ENCODE data around the gene IQSEC3.
A peak's percentile ranks its signal among the peaks of the same experiment; 100 is the strongest.

Gene IQSEC3

DNA sequence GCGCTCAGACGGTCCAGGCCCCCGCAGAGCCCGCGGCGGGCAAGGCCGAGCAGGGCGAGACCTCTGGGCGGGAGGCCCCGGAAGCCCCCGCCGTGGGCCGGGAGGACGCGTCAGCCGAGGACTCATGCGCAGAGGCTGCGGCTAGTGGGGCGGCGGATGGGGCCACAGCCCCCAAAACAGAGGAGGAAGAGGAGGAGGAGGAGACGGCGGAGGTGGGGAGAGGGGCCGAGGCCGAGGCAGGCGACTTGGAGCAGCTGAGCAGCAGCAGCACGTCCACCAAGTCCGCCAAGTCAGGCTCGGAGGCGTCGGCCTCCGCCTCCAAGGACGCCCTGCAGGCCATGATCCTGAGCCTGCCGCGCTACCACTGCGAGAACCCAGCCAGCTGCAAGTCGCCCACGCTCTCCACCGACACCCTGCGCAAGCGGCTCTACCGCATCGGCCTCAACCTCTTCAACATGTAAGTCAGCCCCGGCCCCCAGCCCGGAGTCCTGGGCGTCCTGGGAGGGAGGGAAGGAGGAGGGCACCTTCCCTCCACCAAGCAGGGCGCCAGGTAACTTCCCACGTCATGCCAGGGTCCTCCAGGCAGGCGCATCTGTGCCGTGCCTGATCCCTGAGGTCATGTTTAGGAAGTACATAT, 72.4 kb downstream of the IQSEC3 start:
- DNase-seq (ENCODE audit: low read depth), result no peak

DNA sequence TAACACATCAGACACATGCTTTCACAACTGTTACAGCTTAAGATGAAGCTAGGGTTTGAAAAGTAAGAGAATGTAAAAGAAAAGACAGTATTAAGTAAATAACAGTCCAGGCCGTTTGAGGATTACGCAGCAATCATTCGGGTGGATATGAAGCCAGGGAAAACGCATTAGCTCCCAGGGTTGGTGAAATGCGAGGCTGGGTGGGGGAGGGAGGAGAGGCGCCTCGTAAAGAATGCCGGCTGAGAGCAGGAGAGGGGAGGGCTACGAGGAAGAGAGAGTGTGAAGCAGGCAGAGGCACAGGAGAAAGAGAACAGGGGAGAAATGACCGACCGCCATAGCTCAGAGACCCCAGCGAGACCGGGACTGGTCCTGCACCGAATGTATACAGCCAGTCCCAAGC, 73.0 kb downstream of the IQSEC3 start:
- DNase-seq (ENCODE audit: low read depth), result no peak

DNA sequence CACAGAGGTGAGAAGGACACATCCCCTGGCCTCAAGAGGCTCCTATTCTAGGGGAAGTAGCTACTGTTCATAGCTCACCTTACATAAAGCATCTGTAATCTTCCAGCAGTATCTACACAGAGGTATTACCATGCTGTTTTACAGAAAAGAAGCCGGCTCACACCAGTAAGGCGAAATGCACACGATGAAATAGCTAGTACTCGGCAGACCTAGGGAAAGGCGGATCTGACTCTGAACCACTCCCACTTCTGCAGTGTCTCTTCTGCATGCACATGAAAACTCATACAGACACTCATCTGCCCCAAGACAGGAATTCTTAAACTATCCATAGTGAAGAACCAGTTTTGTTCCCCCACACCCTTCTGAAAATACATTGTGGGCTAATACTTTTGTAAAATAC, 73.6 kb downstream of the IQSEC3 start:
- DNase-seq (ENCODE audit: low read depth), result no peak

DNA sequence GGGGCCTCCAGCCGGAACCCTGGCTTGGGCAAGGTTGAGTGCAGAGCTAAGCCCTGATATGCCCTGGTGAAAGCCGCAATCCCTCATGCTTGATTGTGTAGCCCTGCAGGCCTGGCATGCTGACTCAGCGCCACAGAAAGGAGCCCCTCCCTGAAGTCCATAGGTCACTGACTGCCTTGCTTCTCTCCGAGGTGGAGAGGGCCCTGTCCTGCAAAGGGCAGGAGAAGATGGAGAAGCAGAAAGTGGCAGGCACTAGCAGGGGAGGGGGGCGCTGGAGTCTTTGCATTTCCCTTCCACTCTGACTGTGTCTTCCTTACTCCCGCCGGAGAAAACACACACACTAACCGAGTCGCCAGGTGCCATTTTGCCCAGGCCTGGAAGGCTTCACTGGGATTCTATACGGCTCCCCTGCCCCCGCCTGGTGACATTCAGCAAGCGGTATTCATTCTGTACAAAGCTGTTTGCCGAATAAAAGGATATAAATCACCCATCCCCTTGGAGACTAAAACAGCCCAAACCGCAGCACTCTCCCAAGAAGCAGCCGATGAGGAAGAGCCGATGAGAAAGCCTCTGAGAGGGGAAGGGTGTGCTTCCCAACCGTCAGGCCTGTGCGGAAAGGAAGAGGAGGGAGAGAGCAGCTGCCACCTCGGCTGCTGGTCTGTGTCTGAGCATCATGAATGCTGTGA, 77.5 kb downstream of the IQSEC3 start:
- DNase-seq (ENCODE audit: low read depth), result no peak

DNA sequence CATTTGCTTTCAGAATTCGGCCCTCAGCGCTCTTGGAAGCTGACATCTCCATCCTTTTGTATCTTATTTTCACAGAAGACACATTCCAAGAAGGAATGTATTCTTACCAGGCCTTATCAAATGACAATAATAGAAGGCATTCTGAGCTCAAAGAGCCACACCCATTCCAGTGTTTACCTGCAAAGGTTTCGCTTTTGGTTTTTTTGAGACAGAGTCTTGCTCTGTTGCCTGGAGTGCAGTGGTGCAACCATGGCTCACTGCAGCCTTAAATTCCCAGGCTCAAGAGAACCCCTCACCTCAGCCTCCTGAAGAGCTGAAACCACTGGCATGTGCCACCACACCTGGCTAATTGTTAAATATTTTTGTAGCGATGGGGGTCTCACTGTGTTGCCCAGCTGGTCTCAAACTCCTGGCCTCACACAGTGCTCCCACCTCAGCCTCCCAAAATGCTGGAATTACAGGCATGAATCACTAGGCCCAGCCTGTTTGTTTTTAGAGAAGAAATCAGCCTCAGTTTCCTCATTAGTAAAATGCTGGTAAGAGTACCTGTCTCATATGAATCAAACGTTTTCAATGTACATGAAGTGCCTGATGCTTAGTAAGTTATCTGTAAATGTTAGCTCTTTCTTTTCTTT, 78.2 kb downstream of the IQSEC3 start:
- no peak for DNase-seq (ENCODE audit: low read depth)

DNA sequence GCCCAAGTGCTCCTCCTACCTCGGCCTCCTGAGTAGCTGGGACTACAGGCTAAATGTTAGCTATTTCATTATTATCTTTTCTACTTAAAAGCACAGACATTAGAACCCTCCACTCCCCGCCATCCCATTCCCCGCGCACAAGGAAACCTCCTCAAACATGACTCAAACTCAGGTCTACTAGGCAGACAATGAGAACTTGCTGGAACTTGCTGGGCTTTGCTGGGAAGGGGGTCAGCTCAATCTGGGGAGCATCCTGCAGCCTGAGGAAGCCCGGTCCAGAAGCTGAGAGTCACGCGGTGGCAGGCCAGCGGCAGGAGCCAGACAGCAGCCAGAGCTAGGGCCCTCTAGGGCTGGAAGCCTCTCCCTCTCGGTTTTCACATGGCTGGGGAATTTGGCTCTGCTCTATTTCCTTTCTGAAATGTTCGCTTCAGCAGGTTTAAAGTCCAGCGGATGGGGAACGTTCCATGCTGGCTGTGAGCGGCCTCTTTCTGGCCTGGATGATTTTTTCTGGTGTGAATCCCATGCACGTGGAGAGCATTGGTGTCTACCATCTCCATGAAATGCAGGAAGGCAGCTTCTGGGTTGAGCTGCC, 78.9 kb downstream of the IQSEC3 start:
- no peak for DNase-seq (ENCODE audit: low read depth)

DNA sequence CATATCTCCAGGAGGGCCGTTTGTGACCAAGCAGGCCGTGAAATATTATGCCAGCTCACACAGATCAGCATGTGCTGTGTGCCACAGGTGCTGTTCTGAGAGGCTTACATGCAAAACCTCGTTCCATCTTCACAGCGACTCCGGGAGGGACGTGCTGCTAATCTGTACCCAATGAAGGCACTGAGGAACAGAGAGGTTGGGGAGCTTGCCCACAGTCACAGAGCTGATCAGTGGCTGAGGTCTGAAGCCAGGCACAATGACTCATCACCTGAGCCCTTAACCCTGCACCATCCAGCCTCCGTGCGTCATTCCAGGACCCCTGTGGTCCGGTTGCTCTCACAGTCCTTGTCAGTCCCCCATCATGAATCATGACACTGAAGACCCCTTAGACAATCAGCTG, 80.7 kb downstream of the IQSEC3 start:
- no peak for DNase-seq (ENCODE audit: low read depth)

DNA sequence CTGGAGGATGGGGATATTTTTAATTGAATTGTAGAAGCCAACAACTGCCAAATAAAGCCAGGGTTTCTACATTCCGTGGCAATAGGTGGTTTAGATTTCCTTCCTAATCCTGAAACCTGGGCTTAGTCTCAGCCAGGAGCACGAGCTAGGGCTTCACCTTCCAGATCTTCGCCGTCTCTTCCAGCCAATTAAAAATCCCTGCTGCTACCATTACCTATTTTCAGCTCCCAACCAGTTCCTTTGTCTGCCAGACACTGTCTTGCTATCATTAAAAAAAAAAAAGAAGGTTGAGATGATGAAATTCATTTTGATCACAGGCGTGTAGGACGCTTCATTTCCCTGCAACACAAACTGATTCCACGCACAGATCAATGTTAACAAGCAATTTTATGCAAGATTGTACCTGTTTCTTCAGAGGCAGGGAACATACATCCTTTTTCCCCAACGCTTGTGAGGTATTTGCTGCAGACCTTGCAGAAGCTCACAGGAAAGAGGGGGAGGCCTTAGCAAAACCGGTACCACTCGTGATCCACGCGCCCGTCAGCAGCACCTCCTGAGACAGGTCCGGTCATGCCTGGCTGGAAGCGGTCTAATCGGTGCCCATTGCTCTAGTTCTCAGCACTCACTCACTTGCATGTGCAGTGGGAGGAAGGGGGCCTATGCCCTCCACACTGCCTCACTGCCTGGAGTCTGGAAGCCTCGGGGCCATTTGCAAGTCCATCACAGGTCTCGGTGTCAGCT, 82.3 kb downstream of the IQSEC3 start:
- DNase-seq (ENCODE audit: low read depth), result no peak

DNA sequence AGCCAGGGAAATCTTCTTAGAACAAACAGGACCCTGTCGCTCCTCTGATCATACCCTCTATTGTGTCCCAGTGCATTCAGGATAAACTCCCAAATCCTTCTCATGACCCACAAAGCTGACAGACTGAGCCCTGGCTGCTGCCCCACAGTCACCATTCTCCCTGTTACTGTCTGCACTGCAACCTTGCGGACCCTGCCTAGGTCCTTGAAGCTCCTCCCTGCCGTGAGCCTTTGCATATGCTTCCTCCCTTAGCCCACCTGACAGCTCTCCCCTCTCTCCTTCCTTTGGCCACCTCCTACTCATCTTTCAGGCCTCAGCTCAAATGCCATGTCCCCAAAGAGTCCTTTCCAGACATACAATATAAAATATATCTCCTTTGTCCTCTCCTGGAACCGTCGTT, 85.0 kb downstream of the IQSEC3 start:
- no peak for DNase-seq (ENCODE audit: low read depth)

DNA sequence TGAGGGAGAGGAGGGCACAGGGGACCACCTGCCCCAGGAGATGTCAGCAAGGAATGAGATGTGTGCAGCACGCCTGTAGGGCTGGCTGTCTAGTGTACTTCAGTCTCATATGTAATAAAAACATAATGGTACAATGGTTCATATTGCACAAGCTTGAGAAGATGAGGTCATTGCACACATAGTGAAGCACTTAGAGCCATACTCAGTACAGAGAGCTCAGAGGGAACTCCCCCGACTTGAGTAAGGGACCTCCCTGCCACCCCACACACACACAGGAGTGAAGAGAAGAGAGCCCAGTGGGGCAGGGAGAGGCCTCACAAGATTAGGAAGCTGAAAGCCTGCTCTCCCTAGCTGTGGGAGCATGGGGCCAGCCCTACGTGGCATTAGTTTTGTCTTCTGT, 85.9 kb downstream of the IQSEC3 start:
- DNase-seq (ENCODE audit: low read depth), result no peak

DNA sequence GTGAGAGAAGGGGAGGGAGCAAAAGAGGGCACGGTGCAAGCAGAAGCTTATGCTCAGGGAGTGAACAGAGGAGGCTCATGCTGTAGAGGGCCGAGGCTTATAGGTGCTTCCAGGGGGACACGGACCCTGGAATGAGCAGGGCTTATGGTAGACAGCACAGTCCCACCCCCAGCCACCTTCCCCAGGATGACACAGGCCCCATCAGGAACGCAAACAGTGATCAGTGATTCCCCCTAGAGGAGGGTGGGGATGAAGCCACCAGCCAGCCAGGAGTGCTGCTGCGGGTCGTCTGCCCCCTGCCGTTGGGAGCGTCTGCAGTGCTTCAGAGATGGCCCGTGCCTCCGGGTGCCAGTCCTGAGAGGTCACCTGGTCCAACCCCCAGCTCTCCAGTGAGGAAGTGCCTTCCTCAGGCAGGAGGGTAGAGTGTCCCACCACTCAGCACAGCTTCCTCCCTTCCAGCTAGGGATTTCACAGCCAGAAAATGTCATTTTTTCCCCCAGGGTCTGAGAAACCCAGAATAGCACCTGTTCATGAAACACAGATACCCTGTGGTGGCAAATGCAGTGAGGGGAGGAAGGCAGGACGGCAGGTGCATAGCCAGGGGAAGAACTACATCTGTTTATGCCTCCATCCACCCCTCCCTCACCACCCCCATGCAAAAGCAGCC, 86.6 kb downstream of the IQSEC3 start:
- DNase-seq (ENCODE audit: low read depth), result peak; percentile 20

DNA sequence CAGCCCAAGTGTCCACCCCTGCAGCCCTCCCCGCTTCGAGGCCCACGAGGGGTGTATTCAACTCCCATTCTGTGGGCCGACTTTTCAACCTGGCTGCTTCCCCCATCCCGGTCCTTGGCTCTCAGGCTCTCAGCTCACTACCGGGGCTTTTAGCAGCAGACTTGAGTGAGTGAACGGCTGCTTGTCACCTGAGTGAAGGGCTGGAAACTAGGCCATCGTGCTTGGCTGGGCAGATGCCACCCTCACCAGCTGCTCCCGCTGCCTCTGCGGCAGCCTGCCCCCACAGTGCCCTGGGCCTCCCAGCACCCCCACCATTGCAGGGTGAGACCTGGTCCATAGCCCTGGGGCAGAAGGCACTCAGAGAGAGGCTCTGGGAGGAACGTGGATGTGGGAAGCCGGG, 87.5 kb downstream of the IQSEC3 start:
- no peak for DNase-seq (ENCODE audit: low read depth)

DNA sequence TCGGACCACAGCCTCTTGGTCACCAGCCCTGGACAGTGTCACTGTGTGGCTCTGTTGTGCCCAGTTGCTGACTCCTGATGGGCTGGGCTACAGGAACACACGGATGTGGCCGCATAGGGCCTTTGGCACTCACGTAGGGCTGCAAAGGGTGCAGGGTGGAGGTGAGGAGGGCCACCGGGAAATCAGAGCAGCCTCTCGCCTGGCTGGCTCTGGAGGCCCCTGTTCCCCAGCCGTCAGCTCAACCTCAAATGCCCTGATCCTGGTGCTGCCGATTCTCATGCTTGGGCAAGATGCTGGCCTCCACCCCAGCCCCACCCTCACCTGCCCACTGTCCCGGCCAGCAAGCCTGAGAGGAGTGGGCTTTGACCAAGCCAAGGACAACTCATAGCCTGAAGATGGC, 88.4 kb downstream of the IQSEC3 start:
- DNase-seq (ENCODE audit: low read depth), result no peak

DNA sequence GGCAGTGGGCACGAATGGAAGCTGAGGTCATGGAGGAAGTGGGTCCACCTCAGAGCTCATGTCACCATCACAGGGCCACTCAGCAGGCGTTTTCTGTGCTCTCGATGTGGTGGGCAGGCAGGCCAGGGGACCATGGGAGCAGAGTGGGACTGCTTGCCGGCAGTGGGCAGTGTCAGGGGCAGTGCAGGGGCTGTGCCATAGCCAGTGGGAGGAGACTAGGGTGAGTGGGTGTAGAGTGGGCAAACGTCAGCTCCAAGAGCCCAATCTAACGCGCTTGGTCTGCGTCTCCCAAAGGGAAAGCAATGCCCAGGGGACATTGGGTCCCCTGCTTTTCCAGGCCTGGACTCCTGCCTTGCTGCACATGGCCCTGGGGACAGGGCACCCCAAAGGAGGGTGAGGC, 89.1 kb downstream of the IQSEC3 start:
- DNase-seq (ENCODE audit: low read depth), result no peak

DNA sequence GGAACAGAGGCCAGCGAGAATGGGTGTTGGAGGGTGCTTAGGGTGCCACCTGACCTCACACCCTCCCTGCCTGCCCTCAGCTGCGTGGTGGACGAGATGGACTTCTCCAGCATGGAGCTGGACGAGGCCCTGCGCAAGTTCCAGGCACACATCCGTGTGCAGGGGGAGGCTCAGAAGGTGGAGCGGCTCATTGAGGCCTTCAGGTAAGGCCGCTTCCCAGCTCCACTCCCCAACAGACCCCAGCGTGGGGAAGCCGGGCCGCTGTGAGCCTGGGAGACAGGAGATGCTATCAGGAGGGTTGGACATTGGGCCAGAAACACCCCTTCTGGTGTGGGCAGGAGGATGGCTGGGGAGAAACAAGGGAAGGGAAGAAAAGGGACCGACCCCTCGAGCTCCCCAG, 90.4 kb downstream of the IQSEC3 start:
- DNase-seq (ENCODE audit: low read depth), result no peak

DNA sequence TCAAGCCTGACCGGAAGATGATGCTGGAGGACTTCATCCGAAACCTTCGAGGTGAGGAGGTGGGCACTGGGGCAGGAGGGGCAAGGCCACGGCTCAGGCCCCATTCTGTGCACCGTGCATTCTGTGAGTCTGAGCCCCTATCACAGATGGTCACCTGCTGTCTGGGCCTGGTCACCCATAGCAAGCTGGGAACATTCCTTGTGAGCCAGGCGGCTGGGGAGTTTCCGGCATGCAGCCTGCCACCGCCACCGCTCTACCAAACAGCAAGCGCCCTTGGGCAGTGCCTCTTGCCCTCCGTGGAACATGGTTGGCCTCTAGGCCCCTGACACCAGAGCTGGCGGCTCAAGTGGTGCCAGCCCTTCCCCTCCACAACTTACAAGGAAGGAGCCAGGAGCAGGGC, 91.1 kb downstream of the IQSEC3 start:
- DNase-seq (ENCODE audit: low read depth), result no peak

DNA sequence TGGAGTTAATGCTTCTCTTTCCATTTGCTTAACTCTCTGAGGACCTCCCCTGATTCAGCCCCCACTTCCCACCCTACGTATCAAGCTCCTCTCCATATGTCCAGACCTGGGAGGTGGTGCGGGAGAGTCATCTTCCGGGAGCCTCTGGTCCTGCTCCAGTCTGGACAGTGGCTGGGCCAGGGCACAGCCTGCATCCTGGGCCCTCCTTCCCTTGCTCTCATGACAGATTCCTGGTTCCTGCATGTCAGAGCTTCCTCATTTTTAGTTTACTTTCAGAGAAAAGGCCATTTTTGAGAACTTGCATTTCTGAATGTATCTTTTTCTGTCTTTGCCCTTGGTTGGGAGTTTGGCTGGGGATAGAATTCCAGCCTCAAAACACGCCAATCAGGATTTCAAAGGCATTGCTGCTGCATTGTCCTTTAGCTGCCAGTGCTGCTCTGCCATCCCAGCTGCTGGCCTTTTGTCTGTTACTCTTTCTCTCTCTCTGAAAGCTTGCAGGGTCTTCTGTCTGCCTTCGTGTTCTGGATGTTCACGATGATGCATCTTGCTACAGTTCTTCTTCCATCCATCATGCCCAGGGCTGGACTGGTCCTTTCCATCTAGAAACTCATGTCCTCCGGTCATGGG, 92.7 kb downstream of the IQSEC3 start:
- no peak for DNase-seq (ENCODE audit: low read depth)

DNA sequence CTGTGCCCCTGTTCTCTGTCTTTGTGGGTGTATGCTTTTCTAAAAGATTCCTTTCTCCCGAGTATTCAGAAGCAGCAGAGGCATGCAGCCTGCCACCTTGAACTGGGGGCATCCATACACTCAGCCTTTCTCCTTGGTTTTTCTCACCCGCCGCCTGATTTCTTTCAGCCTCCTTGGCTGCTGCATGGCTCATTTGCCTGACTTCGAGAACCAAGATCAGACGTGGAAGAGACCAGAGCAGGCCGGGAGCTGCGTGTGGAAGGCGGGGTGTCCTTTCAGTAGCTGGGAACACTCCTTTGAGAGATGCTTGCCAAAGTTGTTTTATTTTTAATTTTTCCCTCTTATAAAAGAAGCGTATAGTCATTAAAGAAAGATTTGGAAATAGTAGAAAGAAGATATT, 94.3 kb downstream of the IQSEC3 start:
- DNase-seq (ENCODE audit: low read depth), result no peak

DNA sequence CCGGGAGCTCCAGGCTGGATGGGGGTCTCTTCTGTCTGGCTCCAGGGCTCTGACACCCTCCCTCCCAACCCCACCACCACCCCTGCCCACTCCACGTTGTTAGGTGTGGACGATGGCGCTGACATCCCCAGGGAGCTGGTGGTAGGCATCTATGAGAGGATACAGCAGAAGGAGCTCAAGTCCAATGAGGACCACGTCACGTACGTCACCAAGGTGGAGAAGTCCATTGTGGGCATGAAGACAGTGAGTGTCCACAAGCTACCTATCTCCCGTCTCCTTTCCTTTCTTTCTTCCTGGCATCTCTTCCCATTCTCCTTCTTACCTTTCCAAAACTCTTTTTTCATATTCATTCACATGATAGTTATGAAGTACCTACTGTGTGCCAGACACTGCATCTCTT, 95.3 kb downstream of the IQSEC3 start:
- no peak for DNase-seq (ENCODE audit: low read depth)

DNA sequence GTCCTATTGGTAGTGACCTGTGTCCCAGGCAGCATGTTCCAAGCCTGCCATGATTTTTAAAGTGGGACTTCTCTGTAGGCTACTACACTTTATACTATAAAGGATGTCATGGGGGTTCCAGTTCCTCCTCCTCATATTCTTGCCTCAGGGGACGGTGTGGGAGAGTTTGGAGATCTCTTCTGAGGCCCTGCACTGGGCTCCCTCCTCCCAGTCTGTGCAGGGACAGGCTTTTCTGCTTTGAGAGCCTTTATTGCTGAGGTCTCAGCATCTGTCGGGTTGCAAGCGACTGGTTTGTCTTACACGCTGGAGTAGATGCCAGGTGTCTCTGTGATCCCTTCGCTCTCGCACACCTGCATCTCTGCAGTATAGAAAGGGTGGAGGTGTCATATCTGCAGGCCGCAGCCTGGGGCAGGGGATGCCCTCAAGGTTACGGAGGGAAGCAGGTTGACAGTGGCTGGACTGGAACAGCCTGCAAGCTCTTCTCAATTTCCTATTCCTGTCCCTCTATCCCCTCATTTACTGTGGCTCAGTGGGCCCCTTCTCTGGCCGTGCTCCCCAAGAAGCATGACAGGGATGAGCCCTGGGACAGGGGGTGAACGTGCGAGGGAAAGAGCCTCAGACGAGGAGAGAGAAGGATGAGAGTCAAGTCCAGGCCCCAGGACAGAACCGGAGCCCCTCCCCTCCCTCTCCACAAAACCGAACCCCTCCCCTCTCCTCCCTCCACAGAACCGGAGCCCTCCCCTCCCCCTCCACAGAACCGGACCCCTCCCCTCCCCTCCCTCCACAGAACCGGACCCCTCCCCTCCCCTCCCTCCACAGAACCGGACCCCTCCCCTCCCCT, 96.1 kb downstream of the IQSEC3 start:
- no peak for DNase-seq (ENCODE audit: low read depth)

All from activated gamma-delta T cell treated with anti-CD3 and anti-CD28 coated beads, Interleukin-2, amount 50 U/mL, for 16 hours (primary cell).